Measurements from ENCODE around the gene ABCB11. TPM values are rescaled to one million over a fixed set of nuclear protein-coding genes. Genes with fewer than 3 reads are reported as not detected.

Gene ABCB11
- total and polyA plus RNA-seq, 9 of the 15 experiments (the other 6 are each of a cell fraction or from before 2014, with no cell fraction given), result 0.04 to 0.51 (median 0.10) TPM; not detected in 1

DNA sequence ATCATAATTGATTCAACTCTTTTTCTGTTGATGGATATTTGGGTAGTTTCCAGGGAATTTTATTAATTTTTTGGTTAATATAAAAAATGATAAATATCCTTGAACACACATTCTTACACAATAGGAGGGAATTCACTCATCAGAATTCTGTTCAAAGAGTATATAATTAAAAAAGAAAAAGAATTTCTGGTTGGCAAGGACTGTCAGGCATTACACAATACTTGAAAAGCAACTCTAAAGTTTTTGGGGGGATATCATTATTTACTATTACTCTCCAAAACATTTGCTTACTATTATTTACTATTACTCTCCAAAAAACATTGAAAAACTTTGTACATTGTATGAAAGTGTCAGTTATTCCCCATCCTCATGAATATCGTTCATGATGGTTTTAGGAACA lies 92.1 kb downstream of the ABCB11 start:
- H4K20me1 ChIP-seq (replicated peaks; ENCODE audit: control insufficient read depth, insufficient read depth, low read length), result no peaks in the 10 kb centered on the region
- 97% methylated on average over 1 of the region's 1 CpG for WGBS (ENCODE audit: insufficient coverage, low coverage, missing lambda C conversion rate)
- no peaks in the 10 kb centered on the region; the same call in 2 of the 3 replicates for H3K36me3 ChIP-seq (ENCODE audit: control insufficient read depth, insufficient read depth, low read length)

More for the DNA sequence above, 92.1 kb downstream of the ABCB11 start:
- no peaks in the 10 kb centered on the region for H3K79me2 ChIP-seq (ENCODE audit: control insufficient read depth, insufficient read depth, low read length)
- peaks cover 5 to 77% of the 10 kb centered on the region in 2 experiments for H3K4me1 ChIP-seq (replicated peaks in 1 of 2; ENCODE audit: control insufficient read depth in 2 of 2, insufficient read depth in 2 of 2, low read length in 2 of 2)
- TF ChIP-seq RBBP5 (IDR thresholded peaks at IDR 0.05; ENCODE audit: borderline replicate concordance, insufficient read depth, low read length, poor library complexity, severe bottlenecking), result no peak
- no peak for TF ChIP-seq CEBPG (CRISPR knock-in tag; IDR thresholded peaks at IDR 0.05)
- TF ChIP-seq CEBPG (tag; conservative IDR thresholded peaks at IDR 0.05 in 1 of 2, IDR thresholded peaks at IDR 0.05 in 1 of 2), result peak; percentile 32 to 55; a peak in 2 of 4 replicates
- peak; percentile 67 for TF ChIP-seq CEBPB (tag; IDR thresholded peaks at IDR 0.05)
- TF ChIP-seq HDAC6 (IDR thresholded peaks at IDR 0.05; ENCODE audit: low read depth, low read length), result no peak
- TF ChIP-seq ZNF518B (CRISPR knock-in tag; IDR thresholded peaks at IDR 0.05), result no peak
- H3K9ac ChIP-seq (ENCODE audit: insufficient read depth in 1 of 2, low read depth in 2 of 2, low read length in 2 of 2), result no peak overlapping the region
- H3K4me2 ChIP-seq (ENCODE audit: insufficient read depth, low read length), result no peak overlapping the region
- DNase-seq (ENCODE audit: extremely low read depth in 1 of 4, low spot score in 3 of 4) (no peak), FAIRE-seq (no peak), ATAC-seq (no peak)
- POLR2A ChIA-PET, result no interaction called here
- in situ Hi-C loops (cut with MboI) (no loop called here), intact Hi-C loops (cut with micrococcal nuclease) (loop anchor here (5.0 kb wide), 2 partner anchors 87 to 592 kb away; no protein-coding TSS in a partner anchor)
- CTCF ChIA-PET (ENCODE audit: low intra/inter-chr PET ratio), result no interaction called here
- no peaks in the 10 kb centered on the region for H3K9me3 ChIP-seq (replicated peaks; ENCODE audit: control insufficient read depth, insufficient read depth, low read depth, low read length)
- no TSS peak for BruUV-seq (replicated peaks)
- no peak overlapping the region for H3K27ac ChIP-seq (ENCODE audit: extremely low read depth, low read depth, low read length)
- no peaks in the 10 kb centered on the region for H3K27me3 ChIP-seq (ENCODE audit: control insufficient read depth in 2 of 2, insufficient read depth in 2 of 2, low read length in 2 of 2)
- no peaks in the 10 kb centered on the region for H3K9me1 ChIP-seq (ENCODE audit: control insufficient read depth, insufficient read depth, low read length)
- H2AFZ ChIP-seq (ENCODE audit: low read depth, low read length), result no peak overlapping the region
- no peak overlapping the region for H3K4me3 ChIP-seq
